Stimulated activated CD8-positive, alpha-beta memory T cell treated with anti-CD3 and anti-CD28 coated beads, Interleukin-4, amount 100 ng/mL, for 1 hour (primary cell): ENCODE results near the gene ZER1.
"Not testable (repeated sequence)": the region's sequence is repeated elsewhere in the genome, so short reads cannot be mapped to it uniquely, and the experiment has no call there.

Experiments
- DNase-seq, 2 donors: peaks; one replicate each; pipeline ENCODE4 v3.0.0-alpha.2; 2020; ENCODE audit warnings: low read depth in 2 of 2, low spot score in 1 of 2

ZER1 gene

GRCh38 chr9:128716581-128717254 is 55.0 kb downstream of the ZER1 start:
- no peak for DNase-seq

- DNase-seq: no peak
Observed at GRCh38 chr9:128715436-128715750, 56.3 kb downstream of the ZER1 start.

GRCh38 chr9:128714586-128715435 is 56.9 kb downstream of the ZER1 start:
- DNase-seq: no peak

GRCh38 chr9:128713941-128714573 is 57.7 kb downstream of the ZER1 start:
- DNase-seq: no peak

- DNase-seq: no peak
Observed at GRCh38 chr9:128713411-128713780, 58.3 kb downstream of the ZER1 start.

GRCh38 chr9:128712451-128713410 is 59.0 kb downstream of the ZER1 start:
- DNase-seq: no peak

- no peak for DNase-seq
Observed at GRCh38 chr9:128707446-128707845, 64.3 kb downstream of the ZER1 start.

- DNase-seq: no peak
Observed at GRCh38 chr9:128706671-128707381, 64.9 kb downstream of the ZER1 start.

- no peak for DNase-seq
Observed at GRCh38 chr9:128706045-128706444, 65.7 kb downstream of the ZER1 start.

GRCh38 chr9:128705051-128705965 is 66.4 kb downstream of the ZER1 start:
- no peak for DNase-seq

GRCh38 chr9:128704356-128704670 is 67.4 kb downstream of the ZER1 start:
- no peak for DNase-seq

- DNase-seq: no peak
Observed at GRCh38 chr9:128703616-128704355, 67.9 kb downstream of the ZER1 start.

- no peak for DNase-seq
Observed at GRCh38 chr9:128702949-128703615, 68.6 kb downstream of the ZER1 start.

- DNase-seq: peak; percentile 69 to 71
Observed at GRCh38 chr9:128702445-128702948, 69.2 kb downstream of the ZER1 start, which contains the start of gene PKN3. Gene PKN3 (plus strand): TSS chr9:128702503. CDS start chr9:128702916, 413 bp downstream.

GRCh38 chr9:128701227-128701854 is 70.4 kb downstream of the ZER1 start:
- no peak for DNase-seq

- not testable (repeated sequence) for DNase-seq
Observed at GRCh38 chr9:128699096-128699795, 72.5 kb downstream of the ZER1 start.
